NCI-H1694 treated with DMSO at 0.1 percent for 48 hours (cell line): ENCODE data around the gene BEND5.

ENCODE experiments used
- DNase-seq: peaks from one replicate; lab custom pipeline; 2025; lab: John Stamatoyannopoulos, UW

The BEND5 gene

GRCh38 chr1:48720929-48721328 is 55.8 kb downstream of the BEND5 start:
- no peak for DNase-seq

- no peak for DNase-seq
Measured at GRCh38 chr1:48718705-48719104, 58.0 kb downstream of the BEND5 start.

DNA sequence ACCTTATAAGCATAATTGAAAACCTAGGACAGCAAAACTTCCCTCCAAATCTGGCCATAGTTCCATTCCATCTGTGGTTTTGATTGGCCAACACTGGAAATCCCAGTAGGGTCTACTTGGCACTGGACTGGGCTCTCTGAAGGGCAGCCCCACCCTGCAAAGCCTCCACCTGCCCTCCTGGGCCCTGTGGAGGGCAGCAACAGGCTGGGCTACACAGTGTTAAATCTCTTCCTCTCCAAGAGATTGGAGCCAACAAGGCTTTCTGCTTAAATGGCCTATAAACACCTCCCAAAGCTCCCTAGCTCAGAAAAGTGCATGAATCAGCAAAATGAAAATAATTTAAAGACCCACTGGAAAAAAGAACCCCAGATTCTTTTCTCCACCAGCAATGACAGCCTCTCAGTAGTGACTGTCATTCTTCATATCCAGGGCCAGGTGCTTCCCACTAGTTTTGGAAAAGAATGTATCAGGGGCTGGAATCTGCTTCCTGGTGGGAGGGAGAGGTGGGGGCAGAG is 58.5 kb downstream of the BEND5 start:
- DNase-seq: no peak

GRCh38 chr1:48717082-48717481 is 59.6 kb downstream of the BEND5 start:
- DNase-seq: no peak

DNA sequence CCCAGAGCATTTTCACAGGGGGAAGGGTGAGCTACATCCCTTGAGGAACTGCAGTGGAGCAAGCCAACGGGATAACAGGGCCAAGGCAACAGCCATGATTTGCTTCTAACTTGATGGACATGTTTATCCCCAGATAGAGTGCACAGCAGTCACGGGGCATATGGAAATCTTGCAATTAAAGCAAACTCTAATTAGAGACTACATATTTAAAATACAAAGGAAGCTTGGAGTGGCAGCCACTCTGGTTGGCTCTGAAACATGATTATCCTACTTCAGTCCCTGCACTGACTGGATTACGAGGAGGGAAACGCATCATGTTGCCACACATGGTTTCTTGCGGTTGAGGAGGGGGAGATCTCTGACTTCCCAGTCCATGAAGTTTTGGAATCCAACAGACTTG is 60.8 kb downstream of the BEND5 start:
- no peak for DNase-seq

DNA sequence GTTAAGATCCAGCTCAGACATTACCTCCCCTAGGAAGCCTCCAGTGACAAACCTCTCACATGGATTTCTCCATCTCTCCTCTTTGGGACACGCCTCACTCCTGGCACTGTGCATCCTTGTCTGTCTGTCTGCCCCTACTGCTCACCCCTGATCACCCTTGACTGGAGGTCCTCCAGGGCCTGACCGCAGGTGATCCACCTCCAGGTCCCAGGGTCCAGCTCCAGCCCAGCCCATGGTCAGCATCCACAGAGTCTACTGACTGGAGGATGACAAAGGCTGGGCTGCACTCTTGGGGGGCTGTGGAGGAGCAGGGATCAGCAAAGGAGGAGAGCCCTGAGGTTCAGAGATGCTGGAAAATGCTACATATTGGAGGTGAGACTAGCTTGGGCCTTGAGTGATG is 65.8 kb downstream of the BEND5 start:
- DNase-seq: no peak

DNA sequence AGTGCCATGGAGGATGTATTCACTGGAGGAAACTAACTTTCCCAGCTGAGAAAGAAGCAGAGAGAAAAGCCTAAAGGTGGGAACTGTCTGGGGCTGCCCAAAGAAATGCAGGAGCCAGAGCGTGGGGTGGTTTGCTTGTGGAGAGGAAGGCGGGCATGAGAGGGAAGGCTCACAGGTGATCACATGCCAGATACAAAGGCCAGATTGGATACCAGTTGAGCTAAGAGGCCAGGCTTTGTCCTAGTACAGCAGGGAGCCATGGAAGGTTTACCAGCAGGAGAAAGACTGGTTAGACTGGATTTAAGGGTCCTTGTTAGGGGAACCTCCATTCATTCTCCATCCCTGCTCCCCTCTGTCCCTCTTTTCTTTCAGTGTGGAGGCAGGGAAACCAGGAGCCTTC is 66.4 kb downstream of the BEND5 start:
- no peak for DNase-seq

- no peak for DNase-seq
Measured at GRCh38 chr1:48704736-48705135, 72.0 kb downstream of the BEND5 start.

GRCh38 chr1:48701445-48701844 is 75.2 kb downstream of the BEND5 start:
- no peak for DNase-seq

DNA sequence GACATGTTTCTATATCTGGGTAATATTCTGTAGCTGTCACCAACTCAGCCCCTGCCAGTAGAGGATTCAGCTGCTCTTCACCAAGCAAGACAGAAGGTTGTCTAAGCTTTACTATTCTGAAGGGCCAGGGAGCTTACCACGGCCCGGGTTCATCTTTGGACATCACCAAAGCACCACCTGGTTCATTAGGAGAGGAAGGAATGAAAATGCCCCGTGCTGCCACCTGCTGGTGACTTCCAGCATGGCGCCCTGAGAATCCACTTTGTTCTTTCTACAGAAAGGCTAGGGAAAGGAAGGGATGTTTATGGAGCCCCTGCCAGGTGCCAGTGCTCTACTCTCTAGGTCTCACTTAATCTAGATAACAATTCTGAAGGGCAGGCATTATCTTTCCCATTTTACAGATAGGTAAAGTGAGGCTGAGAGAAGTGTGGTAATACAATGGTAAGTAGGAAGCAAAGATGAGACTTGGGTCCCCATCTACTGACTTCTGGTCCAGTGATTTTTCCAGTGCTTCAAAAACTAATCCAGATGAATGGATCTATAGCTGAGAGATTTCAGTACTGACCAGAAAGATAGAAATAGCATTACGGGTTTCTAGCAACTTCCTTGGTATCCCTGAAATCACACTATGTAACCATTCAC is 79.5 kb downstream of the BEND5 start:
- peak; percentile 38 for DNase-seq

GRCh38 chr1:48695161-48695560 is 81.5 kb downstream of the BEND5 start:
- DNase-seq: peak; percentile 40

GRCh38 chr1:48693674-48694320 is 82.9 kb downstream of the BEND5 start:
- no peak for DNase-seq

- no peak for DNase-seq
Measured at GRCh38 chr1:48693180-48693579, 83.5 kb downstream of the BEND5 start.

- no peak for DNase-seq
Measured at GRCh38 chr1:48692235-48692634, 84.5 kb downstream of the BEND5 start.

- DNase-seq: no peak
Measured at GRCh38 chr1:48691429-48692001, 85.2 kb downstream of the BEND5 start.

- DNase-seq: no peak
Measured at GRCh38 chr1:48688102-48688760, 88.5 kb downstream of the BEND5 start.

DNA sequence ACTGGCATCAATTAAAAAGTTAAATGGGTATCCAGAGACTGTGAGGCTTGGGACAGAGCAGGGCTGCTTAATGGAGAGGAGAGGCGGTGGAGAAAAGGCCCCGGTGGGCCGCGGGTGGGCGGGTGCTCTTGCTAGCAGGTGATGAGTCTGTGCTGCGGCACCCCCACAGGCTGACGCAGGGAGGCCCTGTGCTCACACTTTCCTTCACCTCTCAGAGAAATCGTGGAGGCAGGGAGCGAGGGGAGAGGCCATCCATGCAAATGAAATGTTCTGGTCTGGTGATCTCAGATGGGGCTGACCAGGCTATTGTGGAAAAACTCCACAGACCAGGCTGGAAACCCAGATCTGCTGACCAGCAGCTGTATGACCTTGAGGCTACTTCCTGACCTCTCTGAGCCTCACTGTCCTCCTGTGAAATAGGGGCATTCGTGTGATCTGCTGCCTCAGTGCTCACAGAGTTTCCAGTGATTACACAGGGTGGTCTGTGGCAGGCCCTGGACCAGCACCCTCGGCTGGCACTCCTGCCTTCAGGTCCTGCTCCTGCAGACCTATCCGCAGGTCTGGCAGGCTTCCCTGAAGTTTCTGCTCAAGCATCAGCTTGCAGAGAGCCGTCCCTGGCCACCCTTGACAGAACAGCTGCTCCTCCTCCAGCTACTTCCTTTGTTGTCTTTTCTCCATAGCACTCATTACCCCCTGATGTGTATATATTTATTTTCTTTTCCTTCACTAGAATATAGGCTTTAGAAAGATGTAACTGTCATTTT is 89.2 kb downstream of the BEND5 start:
- no peak for DNase-seq

DNA sequence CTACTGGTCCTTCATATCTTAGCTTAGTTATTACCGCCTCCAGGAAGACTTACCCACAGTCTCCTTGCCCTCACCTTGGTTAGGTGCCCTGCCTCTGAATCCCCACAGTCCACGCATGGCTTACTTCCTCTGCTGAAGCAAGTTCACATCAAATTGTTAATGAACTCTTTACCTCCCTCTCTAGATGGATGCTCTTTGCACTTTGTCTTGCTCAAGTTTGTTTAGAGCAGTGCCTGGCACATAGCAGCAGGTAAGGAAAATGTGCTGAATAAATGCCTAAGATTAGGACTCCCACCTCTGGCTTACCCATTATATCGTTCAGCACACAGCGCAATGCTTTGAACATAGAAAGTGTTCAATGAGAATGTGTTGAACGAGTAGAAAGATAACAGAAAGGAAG is 90.5 kb downstream of the BEND5 start:
- DNase-seq: no peak

- no peak for DNase-seq
Measured at GRCh38 chr1:48684381-48684780, 92.3 kb downstream of the BEND5 start.

DNA sequence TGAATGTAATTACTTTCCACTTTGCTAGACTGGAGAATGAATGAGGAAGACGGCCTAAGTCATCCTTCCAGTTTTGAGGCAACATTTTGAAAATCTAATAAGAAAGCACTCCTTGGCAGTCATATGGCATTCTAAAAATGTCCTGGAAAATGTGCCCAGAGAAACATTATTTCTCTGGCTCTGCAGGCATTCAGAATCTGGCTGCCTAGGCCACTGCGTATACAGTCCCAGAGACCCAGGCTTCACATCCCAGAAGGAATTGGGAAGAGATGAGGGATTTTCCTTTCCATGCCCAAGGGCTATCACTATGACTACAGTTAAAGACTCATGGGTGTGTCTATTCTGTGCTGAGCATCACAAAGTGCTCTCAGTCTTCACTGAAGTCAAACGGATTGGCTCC is 92.9 kb downstream of the BEND5 start:
- DNase-seq: no peak

GRCh38 chr1:48681476-48682305 is 95.0 kb downstream of the BEND5 start:
- DNase-seq: no peak
